ENCODE data around the gene DHRSX. TPM values are rescaled to one million over a fixed set of nuclear protein-coding genes. Genes with fewer than 3 reads are reported as not detected.

Gene DHRSX
- polyA plus RNA-seq, 1 donor from 2014 or later = 15.7 TPM

- no peak overlapping the region for H2AFZ ChIP-seq (ENCODE audit: low read depth, low read length)
- H3K36me3 ChIP-seq (ENCODE audit: insufficient read depth, low read length) = no peaks in the 10 kb centered on the region
- no peak overlapping the region for H3K4me2 ChIP-seq (ENCODE audit: low read length)
- H3K9ac ChIP-seq (ENCODE audit: low read length) = peak overlapping the region; percentile 41
- no peaks in the 10 kb centered on the region for H4K20me1 ChIP-seq (ENCODE audit: insufficient read depth)
- peaks cover 5% of the 10 kb centered on the region for H3F3A ChIP-seq (ENCODE audit: insufficient read depth, low read length, poor library complexity, severe bottlenecking)
- peaks cover 2% of the 10 kb centered on the region for H3K79me2 ChIP-seq (replicated peaks; ENCODE audit: insufficient read depth, low read length)
- peaks cover 13% of the 10 kb centered on the region for H3K9me3 ChIP-seq (ENCODE audit: low read length)
- H3K9me2 ChIP-seq (ENCODE audit: insufficient read depth, low read length) = no peaks in the 10 kb centered on the region
- H3K27ac ChIP-seq (ENCODE audit: low read length) = peak overlapping the region; percentile 90
- no peaks in the 10 kb centered on the region for H3K27me3 ChIP-seq (ENCODE audit: insufficient read depth, low read depth, low read length)
- TF ChIP-seq TAF1 (IDR thresholded peaks at IDR 0.05; ENCODE audit: low read depth) = peak; percentile 38
- no peak for TF ChIP-seq EZH2 (IDR thresholded peaks at IDR 0.05; ENCODE audit: borderline replicate concordance, insufficient read depth, low read length, poor library complexity, severe bottlenecking)
- TF ChIP-seq MXI1 (conservative IDR thresholded peaks at IDR 0.05; ENCODE audit: poor library complexity, severe bottlenecking) = peak; percentile 49
- no peak for TF ChIP-seq CTCF (IDR thresholded peaks at IDR 0.05; ENCODE audit: poor library complexity, severe bottlenecking)
- TF ChIP-seq EP300 (conservative IDR thresholded peaks at IDR 0.05; ENCODE audit: poor library complexity, severe bottlenecking) = peak; percentile 96
- no peak for TF ChIP-seq SMC3 (conservative IDR thresholded peaks at IDR 0.05; ENCODE audit: poor library complexity)
- TF ChIP-seq RAD21 (conservative IDR thresholded peaks at IDR 0.05) = peak; percentile 37
- TF ChIP-seq POLR2AphosphoS5 (IDR thresholded peaks at IDR 0.05) = peak; percentile 87
- peak; percentile 98 for TF ChIP-seq REST (IDR thresholded peaks at IDR 0.05; ENCODE audit: borderline replicate concordance)
- H3K4me3 ChIP-seq (ENCODE audit: low read length) = no peak overlapping the region
Observed at GRCh38 chrX:2442694-2443093, 58.1 kb downstream of the DHRSX start.

- Histone ChIP-seq H3K4me3 (ENCODE audit: low read length) (no peak overlapping the region), H3F3A (ENCODE audit: insufficient read depth, low read length, poor library complexity, severe bottlenecking) (peaks cover 5% of the 10 kb centered on the region), H3K36me3 (ENCODE audit: insufficient read depth, low read length) (no peaks in the 10 kb centered on the region), H3K4me2 (ENCODE audit: low read length) (no peak overlapping the region), H3K27me3 (ENCODE audit: insufficient read depth, low read depth, low read length) (no peaks in the 10 kb centered on the region), H3K27ac (ENCODE audit: low read length) (peak overlapping the region; percentile 90), H3K9me3 (ENCODE audit: low read length) (peaks cover 6% of the 10 kb centered on the region), H3K9me2 (ENCODE audit: insufficient read depth, low read length) (no peaks in the 10 kb centered on the region), H2AFZ (ENCODE audit: low read depth, low read length) (no peak overlapping the region), H3K9ac (ENCODE audit: low read length) (no peak overlapping the region), H4K20me1 (ENCODE audit: insufficient read depth) (no peaks in the 10 kb centered on the region), H3K79me2 (replicated peaks; ENCODE audit: insufficient read depth, low read length) (peaks cover 2% of the 10 kb centered on the region)
- TF ChIP-seq RAD21 (conservative IDR thresholded peaks at IDR 0.05) (no peak), REST (IDR thresholded peaks at IDR 0.05; ENCODE audit: borderline replicate concordance) (no peak), CTCF (IDR thresholded peaks at IDR 0.05; ENCODE audit: poor library complexity, severe bottlenecking) (no peak), SMC3 (conservative IDR thresholded peaks at IDR 0.05; ENCODE audit: poor library complexity) (no peak), POLR2AphosphoS5 (IDR thresholded peaks at IDR 0.05) (no peak), TAF1 (IDR thresholded peaks at IDR 0.05; ENCODE audit: low read depth) (no peak), EZH2 (IDR thresholded peaks at IDR 0.05; ENCODE audit: borderline replicate concordance, insufficient read depth, low read length, poor library complexity, severe bottlenecking) (no peak), MXI1 (conservative IDR thresholded peaks at IDR 0.05; ENCODE audit: poor library complexity, severe bottlenecking) (no peak)
Observed at GRCh38 chrX:2441466-2441865, 59.3 kb downstream of the DHRSX start.

Data from neural cell (in vitro differentiated cells).